ENCODE results near the gene NBEAL2. TPM values are rescaled to one million over a fixed set of nuclear protein-coding genes. Genes with fewer than 3 reads are reported as not detected.

NBEAL2 gene
- polyA plus RNA-seq, 3 donors, result 10.4 to 622 (median 17.3) TPM

DNA sequence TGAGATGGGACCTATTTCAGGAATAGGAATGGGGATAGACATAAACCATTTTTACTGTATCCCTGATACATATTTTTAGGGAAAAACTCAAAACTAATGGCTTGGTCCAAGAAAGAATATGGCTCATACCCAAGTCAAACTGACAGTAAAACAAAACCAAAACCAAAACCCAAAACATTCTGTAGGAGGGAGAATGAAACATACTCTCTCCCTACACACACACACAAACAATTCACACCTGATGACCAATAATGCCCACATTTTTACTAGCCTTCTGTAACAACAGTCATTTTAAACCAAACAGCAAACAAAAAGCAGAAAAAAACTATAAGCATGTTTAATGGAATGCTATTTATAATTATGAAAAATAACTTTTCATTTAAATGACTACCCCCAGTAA lies 74.9 kb downstream of the NBEAL2 start:
- no peak overlapping the region for H3K9ac ChIP-seq (ENCODE audit: insufficient read depth, low read length, poor library complexity, severe bottlenecking)
- Mint-ChIP-seq H3K4me3 (no peak overlapping the region), H3K36me3 (peaks cover 32 to 56% of the 10 kb centered on the region in 2 donors), H3K9me3 (no peaks in the 10 kb centered on the region), H3K27ac (peak overlapping the region in 1 of 7 donors; percentile 73), H3K4me1 (peaks cover 8% of the 10 kb centered on the region), H3K27me3 (ENCODE audit: low read depth in 3 of 3) (no peaks in the 10 kb centered on the region)
- H3K27ac ChIP-seq (ENCODE audit: low read depth in 1 of 2, low read length in 2 of 2), result peak overlapping the region in 1 of 2 donors; percentile 11
- peaks cover 51% of the 10 kb centered on the region for H4K20me1 ChIP-seq (ENCODE audit: insufficient read depth, low read length)
- intact Hi-C loops (cut with micrococcal nuclease), result no loop called here
- H3K27me3 ChIP-seq (ENCODE audit: control insufficient read depth in 2 of 2, insufficient read depth in 2 of 2, low read length in 2 of 2), result no peaks in the 10 kb centered on the region
- peaks cover 27% of the 10 kb centered on the region for H3K79me2 ChIP-seq (ENCODE audit: insufficient read depth, low read length)
- H3K4me3 ChIP-seq (replicated peaks in 1 of 3; ENCODE audit: low read depth in 2 of 3, low read length in 3 of 3), result no peak overlapping the region
- H3K4me1 ChIP-seq (ENCODE audit: control insufficient read depth in 1 of 2, insufficient read depth in 2 of 2, low read length in 2 of 2), result peaks cover 5 to 10% of the 10 kb centered on the region in 2 donors
- TF ChIP-seq, protein P1, sequence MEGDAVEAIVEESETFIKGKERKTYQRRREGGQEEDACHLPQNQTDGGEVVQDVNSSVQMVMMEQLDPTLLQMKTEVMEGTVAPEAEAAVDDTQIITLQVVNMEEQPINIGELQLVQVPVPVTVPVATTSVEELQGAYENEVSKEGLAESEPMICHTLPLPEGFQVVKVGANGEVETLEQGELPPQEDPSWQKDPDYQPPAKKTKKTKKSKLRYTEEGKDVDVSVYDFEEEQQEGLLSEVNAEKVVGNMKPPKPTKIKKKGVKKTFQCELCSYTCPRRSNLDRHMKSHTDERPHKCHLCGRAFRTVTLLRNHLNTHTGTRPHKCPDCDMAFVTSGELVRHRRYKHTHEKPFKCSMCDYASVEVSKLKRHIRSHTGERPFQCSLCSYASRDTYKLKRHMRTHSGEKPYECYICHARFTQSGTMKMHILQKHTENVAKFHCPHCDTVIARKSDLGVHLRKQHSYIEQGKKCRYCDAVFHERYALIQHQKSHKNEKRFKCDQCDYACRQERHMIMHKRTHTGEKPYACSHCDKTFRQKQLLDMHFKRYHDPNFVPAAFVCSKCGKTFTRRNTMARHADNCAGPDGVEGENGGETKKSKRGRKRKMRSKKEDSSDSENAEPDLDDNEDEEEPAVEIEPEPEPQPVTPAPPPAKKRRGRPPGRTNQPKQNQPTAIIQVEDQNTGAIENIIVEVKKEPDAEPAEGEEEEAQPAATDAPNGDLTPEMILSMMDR (IDR thresholded peaks at IDR 0.05), result no peak
- H3K9me3 ChIP-seq (replicated peaks in 1 of 2; ENCODE audit: control insufficient read depth in 1 of 2, insufficient read depth in 1 of 2, low read length in 2 of 2), result no peaks in the 10 kb centered on the region
- H3K36me3 ChIP-seq (replicated peaks in 1 of 2; ENCODE audit: control insufficient read depth in 1 of 2, insufficient read depth in 2 of 2, low read length in 2 of 2), result peaks cover 29 to 66% of the 10 kb centered on the region in 2 donors
- no peak for DNase-seq
- H2AFZ ChIP-seq (ENCODE audit: insufficient read depth, low read depth, low read length, poor library complexity, severe bottlenecking), result no peak overlapping the region
- H3K4me2 ChIP-seq (replicated peaks; ENCODE audit: extremely low read depth, low read length, poor library complexity, severe bottlenecking), result no peak overlapping the region

DNA sequence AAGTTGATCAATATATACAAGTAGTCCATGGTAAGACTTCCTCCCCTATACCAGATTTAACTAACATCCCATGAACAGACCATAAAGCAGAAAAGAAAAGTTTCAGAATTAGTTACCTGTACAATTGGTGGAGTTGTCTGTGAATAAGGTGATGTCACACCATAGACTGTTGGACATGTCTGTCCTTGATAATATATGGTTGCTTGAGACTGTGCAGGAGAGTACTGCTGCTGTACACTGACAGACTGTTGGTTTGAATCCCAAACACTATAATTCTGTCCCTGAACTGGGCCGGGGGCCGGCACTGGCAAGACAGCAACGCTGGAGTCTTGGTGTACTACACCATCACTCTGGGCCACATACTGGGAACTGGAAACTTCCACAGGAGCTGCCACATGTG lies 77.2 kb downstream of the NBEAL2 start:
- H3K27ac ChIP-seq (ENCODE audit: low read depth in 1 of 2, low read length in 2 of 2), result peak overlapping the region in 1 of 2 donors; percentile 36
- no peak overlapping the region for H3K9ac ChIP-seq (ENCODE audit: insufficient read depth, low read length, poor library complexity, severe bottlenecking)
- Mint-ChIP-seq H3K4me1 (peaks cover 1% of the 10 kb centered on the region), H3K27ac (peak overlapping the region in 1 of 7 donors; percentile 44), H3K4me3 (no peak overlapping the region), H3K27me3 (ENCODE audit: low read depth in 3 of 3) (no peaks in the 10 kb centered on the region), H3K36me3 (peaks cover 44 to 79% of the 10 kb centered on the region in 2 donors), H3K9me3 (no peaks in the 10 kb centered on the region)
- H3K4me1 ChIP-seq (ENCODE audit: control insufficient read depth in 1 of 2, insufficient read depth in 2 of 2, low read length in 2 of 2), result no peaks in the 10 kb centered on the region
- no peaks in the 10 kb centered on the region for H3K27me3 ChIP-seq (ENCODE audit: control insufficient read depth in 2 of 2, insufficient read depth in 2 of 2, low read length in 2 of 2)
- H3K4me2 ChIP-seq (replicated peaks; ENCODE audit: extremely low read depth, low read length, poor library complexity, severe bottlenecking), result no peak overlapping the region
- H3K36me3 ChIP-seq (replicated peaks in 1 of 2; ENCODE audit: control insufficient read depth in 1 of 2, insufficient read depth in 2 of 2, low read length in 2 of 2), result peaks cover 45 to 86% of the 10 kb centered on the region in 2 donors
- WGBS (ENCODE audit: insufficient coverage), result no CpG with 5 or more reads among the region's 3 CpGs
- DNase-seq, result no peak
- peaks cover 24% of the 10 kb centered on the region for H3K79me2 ChIP-seq (ENCODE audit: insufficient read depth, low read length)
- no peaks in the 10 kb centered on the region for H3K9me3 ChIP-seq (replicated peaks in 1 of 2; ENCODE audit: control insufficient read depth in 1 of 2, insufficient read depth in 1 of 2, low read length in 2 of 2)
- intact Hi-C loops (cut with micrococcal nuclease), result no loop called here
- H2AFZ ChIP-seq (ENCODE audit: insufficient read depth, low read depth, low read length, poor library complexity, severe bottlenecking), result no peak overlapping the region
- H3K4me3 ChIP-seq (replicated peaks in 1 of 3; ENCODE audit: low read depth in 2 of 3, low read length in 3 of 3), result no peak overlapping the region
- peaks cover 46% of the 10 kb centered on the region for H4K20me1 ChIP-seq (ENCODE audit: insufficient read depth, low read length)
- TF ChIP-seq, protein P1 (IDR thresholded peaks at IDR 0.05), result no peak

Measured in CD14-positive monocyte (primary cell).